NB4 (cell line): ENCODE measurements around the gene SPATA16.
A peak's percentile ranks its signal among the peaks of the same experiment; 100 is the strongest.

Experiments
- DNase-seq: peaks from one replicate; pipeline ENCODE4 v3.0.0; 2010; ENCODE audit warnings: low read depth
- H3K4me3 ChIP-seq: one replicate; pipeline ENCODE4 v1.5.1; 2011; ENCODE audit warnings: mild to moderate bottlenecking, low read depth, low read length, moderate library complexity
- MYC ChIP-seq: IDR thresholded peaks from 2 replicates; pipeline ENCODE4 v1.6.1; 2011; ENCODE audit warnings: low read depth, low read length
- POLR2A ChIP-seq: IDR thresholded peaks from 2 replicates; pipeline ENCODE4 v1.6.1; 2011; ENCODE audit warnings: mild to moderate bottlenecking; ENCODE audit not compliant: insufficient read length; ENCODE audit errors: extremely low read depth
- TF ChIP-seq, protein P1 (sequence below): IDR thresholded peaks from one replicate; pipeline ENCODE4 v1.5.1; 2012; ENCODE audit warnings: low read depth, low read length
- TF ChIP-seq, protein P2 (sequence below): IDR thresholded peaks from 2 replicates; pipeline ENCODE4 v1.6.1; 2011; ENCODE audit warnings: low read depth, low read length

SPATA16 gene

DNA sequence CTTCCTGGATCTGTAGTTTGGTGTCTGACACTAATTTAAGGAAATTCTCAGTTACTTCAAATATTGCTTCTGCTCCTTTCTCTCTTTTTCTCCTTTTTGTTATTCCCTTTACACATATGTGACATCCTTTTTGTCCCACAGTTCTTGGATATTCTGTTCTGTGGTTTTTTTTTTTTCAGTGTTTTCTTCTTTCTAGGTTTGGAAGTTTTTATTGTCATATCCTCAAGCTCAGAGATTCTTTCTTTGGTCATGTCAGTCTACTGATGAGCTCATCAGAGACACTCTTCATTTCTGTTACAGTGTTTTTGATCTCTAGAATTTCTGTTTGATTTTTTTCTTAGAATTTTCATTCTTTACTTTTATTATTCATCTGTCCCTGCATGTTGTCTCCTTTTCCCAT, 140.5 kb downstream of the SPATA16 start:
- TF ChIP-seq MYC: no peak
- TF ChIP-seq POLR2A: no peak
- TF ChIP-seq, protein P1, sequence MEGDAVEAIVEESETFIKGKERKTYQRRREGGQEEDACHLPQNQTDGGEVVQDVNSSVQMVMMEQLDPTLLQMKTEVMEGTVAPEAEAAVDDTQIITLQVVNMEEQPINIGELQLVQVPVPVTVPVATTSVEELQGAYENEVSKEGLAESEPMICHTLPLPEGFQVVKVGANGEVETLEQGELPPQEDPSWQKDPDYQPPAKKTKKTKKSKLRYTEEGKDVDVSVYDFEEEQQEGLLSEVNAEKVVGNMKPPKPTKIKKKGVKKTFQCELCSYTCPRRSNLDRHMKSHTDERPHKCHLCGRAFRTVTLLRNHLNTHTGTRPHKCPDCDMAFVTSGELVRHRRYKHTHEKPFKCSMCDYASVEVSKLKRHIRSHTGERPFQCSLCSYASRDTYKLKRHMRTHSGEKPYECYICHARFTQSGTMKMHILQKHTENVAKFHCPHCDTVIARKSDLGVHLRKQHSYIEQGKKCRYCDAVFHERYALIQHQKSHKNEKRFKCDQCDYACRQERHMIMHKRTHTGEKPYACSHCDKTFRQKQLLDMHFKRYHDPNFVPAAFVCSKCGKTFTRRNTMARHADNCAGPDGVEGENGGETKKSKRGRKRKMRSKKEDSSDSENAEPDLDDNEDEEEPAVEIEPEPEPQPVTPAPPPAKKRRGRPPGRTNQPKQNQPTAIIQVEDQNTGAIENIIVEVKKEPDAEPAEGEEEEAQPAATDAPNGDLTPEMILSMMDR: no peak
- TF ChIP-seq, protein P2, sequence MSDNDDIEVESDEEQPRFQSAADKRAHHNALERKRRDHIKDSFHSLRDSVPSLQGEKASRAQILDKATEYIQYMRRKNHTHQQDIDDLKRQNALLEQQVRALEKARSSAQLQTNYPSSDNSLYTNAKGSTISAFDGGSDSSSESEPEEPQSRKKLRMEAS: no peak
- no peak for DNase-seq

DNA sequence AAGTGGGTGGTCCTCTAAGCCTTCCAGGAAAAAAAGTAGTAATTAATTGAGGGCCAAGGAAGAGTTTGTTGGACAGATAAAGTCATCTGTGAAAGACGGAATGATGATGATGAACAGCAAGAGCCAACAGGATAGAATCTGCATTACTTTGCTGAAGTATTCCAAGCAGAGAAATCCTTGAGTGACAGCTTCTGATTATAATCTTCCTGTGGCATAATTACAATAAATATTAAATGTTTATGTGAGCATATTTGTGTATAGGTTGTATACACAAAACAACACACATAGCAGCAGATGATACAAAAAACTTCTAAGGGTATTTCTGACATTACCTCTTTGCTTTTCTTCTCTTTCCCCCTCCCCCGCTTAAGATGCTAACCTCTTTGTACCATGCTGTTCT, 147.6 kb downstream of the SPATA16 start:
- H3K4me3 ChIP-seq: no peak overlapping the region
- DNase-seq: no peak
- TF ChIP-seq MYC (no peak), POLR2A (no peak)
- TF ChIP-seq, protein P2: no peak
- TF ChIP-seq, protein P1: no peak

More for the DNA sequence above, 140.5 kb downstream of the SPATA16 start:
- H3K4me3 ChIP-seq: no peak overlapping the region

DNA sequence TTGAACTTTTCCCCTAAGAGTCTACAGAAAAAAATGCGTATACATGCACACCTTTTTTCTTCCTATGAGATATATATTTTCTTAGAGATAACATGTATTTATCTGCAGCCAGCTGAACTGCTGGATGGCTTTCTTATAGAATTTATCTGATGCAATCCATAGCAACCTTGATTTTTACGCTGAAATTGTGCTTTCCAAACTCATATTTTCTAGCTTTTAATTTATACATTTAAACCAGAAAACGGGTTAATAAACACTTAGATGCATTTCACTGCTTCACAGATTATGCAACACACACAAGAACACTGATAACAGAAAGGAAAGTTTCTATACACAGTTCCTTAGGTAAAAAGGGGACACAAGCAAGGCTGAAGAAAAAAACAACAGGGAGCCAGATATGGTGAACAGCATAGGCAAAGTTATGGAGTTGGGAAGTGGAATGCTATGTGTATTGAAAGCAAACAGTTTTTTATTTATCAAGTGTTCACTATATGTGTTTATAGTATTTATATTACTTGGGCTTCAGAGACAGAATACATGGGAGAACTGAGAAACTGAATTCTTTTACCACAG, 149.5 kb downstream of the SPATA16 start:
- TF ChIP-seq, protein P1: no peak
- TF ChIP-seq MYC (no peak), POLR2A (no peak)
- TF ChIP-seq, protein P2: no peak
- no peak for DNase-seq
- H3K4me3 ChIP-seq: no peak overlapping the region

DNA sequence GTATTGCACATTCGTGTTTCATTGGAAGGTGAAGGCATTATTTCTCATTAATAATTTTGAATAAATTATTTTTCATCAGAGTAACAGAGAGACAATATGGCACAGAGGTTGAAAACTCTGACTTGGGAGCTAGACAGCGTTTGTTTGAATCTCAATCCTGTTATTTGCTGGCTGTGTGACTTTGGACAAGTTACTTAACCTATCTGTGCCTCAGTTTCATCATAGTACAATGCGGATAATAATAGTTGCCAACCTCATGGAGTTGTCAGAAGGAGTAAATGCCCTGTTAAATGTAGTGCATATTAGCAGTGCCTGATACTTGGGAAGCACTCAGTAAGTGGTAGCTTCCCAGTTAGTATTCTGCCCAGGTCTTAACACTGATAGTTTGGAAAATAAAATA, 151.7 kb downstream of the SPATA16 start:
- TF ChIP-seq MYC (no peak), POLR2A (no peak)
- TF ChIP-seq, protein P1: no peak
- TF ChIP-seq, protein P2: no peak
- DNase-seq: no peak
- no peak overlapping the region for H3K4me3 ChIP-seq

DNA sequence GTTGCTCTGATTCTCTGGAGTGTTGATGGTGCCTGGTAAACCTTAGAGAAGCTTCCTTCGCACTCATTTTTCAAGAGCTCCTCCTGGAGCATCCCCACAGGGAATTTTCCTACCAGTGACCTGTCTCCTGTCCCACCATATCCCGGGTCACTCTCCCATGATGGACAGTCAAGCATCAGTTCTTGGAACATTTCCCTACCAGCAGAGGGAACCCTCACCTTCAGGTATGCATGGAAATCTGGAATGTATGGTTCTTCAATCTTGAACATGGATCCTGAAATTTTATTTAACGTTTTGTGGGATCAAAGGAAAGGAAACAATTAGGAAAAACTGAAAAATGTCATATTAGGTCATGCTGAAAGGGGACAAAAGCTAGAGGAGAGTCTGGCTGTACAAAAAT, 153.8 kb downstream of the SPATA16 start:
- TF ChIP-seq, protein P1: peak; percentile 8
- TF ChIP-seq, protein P2: no peak
- no peak for DNase-seq
- no peak overlapping the region for H3K4me3 ChIP-seq
